Neural cell (in vitro differentiated cells): ENCODE data around the gene SH3PXD2B.

ENCODE experiments used
- EZH2 ChIP-seq: fragments of 200-600, 300-800 bp; shearing (Covaris generic), sonication (generic); IDR thresholded peaks from 2 replicates; pipeline ENCODE4 v1.6.1; 2014; ENCODE audit warnings: antibody characterized with exemption, low read length, borderline replicate concordance, mild to moderate bottlenecking; ENCODE audit not compliant: insufficient read depth, poor library complexity, severe bottlenecking
- MXI1 ChIP-seq: fragments of 450-650 bp; conservative IDR thresholded peaks from 2 replicates; pipeline ENCODE4 v1.6.1; 2014; ENCODE audit warnings: antibody characterized with exemption, mild to moderate bottlenecking; ENCODE audit not compliant: poor library complexity, severe bottlenecking

DNA sequence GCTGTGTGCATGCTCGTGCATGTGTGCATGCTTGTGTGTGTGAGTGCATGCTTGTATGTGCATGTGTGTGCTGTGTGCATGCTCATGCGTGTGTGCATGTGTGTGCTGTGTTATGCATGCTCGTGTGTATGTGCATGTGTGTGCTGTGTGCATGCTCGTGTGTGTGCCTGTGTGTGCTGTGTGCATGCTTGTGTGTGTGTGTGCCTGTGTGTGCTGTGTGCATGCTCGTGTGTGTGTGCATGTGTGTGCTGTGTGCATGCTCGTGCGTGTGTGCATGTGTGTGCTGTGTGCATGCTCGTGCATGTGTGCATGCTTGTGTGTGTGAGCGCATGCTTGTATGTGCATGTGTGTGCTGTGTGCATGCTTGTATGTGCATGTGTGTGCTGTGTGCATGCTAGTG is 30.3 kb upstream of the SH3PXD2B start:
- no peak for TF ChIP-seq EZH2
- TF ChIP-seq MXI1: no peak
